D341Med (cell line): ENCODE data around the gene ADAP1.

ENCODE experiments used
- DNase-seq: peaks from one replicate; pipeline ENCODE4 v3.0.0; 2012; ENCODE audit warnings: low spot score

ADAP1 gene

DNA sequence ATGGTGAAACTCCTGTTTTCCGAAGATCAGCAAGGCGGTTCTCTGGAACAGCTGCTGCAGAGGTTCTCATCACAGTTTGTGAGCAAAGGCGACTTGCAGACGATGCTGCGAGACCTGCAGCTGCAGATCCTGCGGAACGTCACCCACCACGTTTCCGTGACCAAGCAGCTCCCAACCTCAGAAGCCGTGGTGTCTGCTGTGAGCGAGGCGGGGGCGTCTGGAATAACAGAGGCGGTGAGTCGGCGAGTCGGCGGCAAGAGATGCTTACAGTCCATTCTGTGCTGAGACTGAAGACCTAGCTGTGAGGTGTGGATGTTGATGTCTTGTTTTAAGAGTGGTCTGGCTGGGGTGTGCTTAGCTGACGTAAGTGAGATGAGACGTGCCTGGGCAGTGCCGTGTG is 94.3 kb downstream of the ADAP1 start:
- DNase-seq = no peak

DNA sequence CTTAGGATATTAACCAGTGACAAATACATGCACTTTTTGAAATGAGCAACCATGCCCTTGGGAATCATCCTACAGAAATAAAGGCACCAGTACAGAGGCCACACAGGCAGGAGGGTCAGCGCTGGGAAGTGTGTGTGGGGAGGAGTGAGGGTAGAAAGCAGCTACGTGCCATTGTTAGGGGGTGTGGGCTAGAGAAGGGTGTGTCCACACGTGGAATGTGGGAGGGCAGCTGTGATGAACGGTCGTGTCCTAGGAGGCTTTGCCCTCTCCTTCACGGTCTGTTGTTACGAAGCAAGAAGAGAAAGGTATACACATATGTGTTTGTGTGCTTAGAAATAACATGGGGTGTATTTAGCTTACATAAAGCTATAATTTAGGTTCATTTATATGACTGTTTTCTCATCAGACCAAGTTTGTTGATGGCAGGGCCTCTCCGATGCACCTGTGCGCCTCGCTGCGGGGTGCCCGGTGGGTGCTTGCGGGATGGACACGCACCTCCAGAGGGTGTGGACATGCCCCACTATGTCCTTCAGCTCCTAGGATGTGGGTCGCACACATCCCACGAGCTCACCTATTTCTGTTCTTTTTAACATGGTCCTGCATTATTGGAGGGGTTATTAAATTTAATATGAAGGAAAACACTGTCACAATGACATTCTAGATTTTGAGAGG is 95.0 kb downstream of the ADAP1 start:
- DNase-seq = no peak

DNA sequence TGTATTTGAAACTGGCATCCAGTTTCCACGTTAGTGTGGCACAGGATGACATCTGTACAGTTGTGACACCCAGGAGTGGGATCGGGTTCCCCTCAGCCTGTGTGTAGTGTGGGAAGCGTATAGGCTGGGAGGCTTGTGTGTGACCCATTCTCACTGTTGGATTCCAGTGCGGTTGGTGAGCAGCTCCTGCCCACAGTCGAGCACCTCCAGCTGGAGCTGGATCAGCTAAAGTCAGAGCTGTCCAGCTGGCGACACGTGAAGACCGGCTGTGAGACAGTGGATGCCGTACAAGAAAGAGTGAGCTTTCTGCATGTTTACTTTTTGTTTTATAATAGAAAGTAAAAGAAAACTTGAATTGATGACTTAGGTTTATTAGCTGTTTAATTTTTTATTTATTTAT is 96.8 kb downstream of the ADAP1 start:
- DNase-seq = no peak

DNA sequence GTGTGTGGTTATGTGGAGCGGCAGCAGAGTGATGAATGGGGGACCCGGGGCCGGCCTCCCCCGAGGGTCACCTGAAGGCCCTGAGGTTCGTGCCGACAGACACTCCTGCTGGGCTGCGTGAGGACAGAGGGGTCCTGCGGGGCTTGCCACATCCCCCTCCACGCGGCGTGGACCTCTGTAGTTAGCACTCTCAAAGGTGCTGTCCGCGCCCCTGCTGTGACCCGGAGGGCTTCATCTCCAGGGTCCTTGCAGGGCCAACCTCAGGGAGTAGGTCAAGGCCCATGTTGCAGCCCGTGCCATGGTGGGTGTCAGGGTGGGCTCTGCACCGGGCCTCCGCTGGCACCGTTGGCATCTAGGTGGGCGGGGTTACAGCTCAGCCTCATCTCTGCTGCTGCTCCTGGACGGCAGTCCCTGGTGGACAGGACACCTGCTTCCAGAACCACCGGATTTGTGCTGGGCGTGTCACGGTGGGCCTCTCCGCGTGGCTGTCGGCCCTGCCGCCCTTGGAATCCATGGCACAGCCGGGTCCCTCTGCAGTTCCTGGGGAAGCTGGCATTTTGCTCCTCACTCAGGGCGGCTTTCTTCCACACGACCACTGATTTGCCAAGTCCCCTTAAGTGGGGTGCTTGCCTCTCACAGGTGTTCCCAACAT is 97.9 kb downstream of the ADAP1 start:
- no peak for DNase-seq

DNA sequence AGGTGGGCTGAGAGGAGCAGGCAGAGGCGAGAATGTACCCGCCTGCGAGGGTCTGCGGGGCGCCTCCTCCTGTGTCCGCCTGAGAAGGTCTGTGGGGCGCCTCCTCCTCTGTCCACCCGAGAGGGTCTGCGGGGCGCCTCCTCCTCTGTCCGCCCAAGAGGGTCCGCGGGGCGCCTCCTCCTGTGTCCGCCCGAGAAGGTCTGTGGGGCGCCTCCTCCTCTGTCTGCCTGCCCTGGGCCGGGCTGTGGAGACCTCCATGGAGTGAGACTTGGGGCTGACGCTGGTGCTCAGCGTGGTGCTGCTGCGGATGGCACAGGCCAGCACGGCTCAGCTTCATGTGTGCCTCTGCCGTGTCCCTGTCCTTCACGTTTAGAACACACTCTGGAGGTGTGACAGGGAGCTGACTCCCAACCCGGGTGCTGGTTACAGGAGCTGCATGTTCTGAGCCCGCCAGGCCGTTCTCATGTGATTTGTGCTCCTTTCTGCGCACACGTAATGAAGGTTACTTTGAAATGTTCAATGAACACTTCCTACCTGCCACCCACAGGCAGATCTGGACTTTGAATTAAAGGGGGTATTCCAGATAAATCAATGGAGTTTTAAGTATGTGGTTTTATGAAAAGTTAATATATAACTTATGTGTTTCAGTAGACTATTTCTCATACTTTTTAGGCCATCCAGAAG is 98.7 kb downstream of the ADAP1 start:
- DNase-seq = no peak

DNA sequence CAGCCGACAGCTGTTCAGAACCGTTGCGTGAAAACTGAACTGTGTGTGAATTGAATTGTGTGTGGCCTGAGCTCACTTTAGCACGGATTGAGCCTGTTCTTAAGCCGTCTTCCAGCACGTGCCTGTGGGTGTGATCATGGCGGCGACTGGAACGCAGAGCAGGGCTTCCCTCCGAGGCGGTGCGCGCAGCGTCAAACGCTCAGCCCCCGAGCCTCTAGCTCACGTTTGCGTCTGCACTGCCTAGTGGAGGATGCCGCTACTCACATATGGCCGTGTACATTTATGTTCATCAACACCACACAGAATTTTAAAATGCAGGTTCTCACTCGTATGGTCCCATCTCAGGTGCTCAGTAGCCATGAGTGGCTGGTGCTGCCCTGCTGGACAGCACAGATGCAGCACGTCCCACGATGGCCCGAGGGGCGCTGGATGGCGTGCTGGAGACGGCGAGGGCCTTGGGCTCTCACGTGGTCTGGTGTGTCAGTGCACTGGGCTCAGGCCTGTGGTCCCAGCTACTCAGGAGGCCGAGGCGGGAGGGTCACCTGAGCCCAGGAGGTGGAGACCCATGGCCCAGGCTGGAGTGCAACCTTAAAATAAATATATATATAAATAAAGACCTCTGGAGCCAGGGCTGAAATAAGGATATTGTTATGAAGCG is 100.2 kb downstream of the ADAP1 start:
- DNase-seq = no peak

DNA sequence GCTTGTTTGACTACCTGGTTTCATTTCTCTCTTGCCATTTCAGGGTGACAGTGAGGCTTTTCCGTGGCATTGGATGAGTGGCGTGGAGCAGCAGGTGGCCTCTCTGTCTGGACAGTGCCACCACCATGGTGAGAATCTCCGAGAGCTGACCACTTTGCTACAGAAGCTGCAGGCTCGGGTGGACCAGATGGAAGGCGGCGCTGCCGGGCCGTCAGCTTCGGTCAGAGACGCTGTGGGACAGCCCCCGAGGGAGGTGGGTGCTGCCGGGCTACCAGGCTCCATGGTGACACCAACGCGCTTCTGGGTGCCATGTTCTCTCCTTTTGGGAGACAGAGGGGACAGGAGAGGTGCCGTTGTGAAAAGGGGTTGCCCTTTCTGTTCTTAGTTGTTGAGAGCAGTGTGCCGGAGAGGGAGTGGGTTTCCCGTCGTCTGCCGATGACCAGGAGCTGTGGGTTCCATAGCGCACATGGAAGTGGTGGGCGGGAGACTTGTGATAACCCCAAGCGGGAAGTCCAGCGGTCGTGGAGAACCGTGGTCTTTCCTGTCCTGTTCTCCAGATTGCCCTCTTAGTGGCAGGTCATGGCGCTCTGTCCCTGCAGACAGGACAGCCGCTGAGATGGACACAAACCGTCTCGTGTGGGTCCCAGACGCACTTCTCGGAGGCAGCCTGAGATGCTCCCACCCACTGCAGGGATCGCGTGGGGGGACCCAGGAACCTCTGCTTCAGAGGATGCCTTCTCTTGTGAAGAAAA is 100.9 kb downstream of the ADAP1 start:
- no peak for DNase-seq

DNA sequence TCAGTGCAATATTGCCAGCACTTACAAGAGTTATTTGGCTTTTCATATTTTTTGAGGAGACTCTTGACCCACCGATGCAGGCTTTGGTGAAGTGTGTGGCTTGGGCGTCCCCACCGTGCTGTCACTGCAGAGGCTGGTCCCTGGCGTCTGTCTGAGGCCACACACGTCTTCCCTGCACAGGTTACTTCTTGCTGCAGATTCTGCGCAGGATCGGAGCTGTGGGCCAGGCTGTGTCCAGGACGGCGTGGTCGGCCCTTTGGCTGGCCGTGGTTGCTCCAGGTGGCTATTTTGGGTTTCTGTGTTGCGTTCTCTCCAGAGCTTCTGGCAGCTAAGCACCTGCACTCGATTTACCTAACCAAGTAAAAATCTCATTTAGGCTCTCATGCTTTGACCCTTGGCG is 103.3 kb downstream of the ADAP1 start:
- DNase-seq = no peak

DNA sequence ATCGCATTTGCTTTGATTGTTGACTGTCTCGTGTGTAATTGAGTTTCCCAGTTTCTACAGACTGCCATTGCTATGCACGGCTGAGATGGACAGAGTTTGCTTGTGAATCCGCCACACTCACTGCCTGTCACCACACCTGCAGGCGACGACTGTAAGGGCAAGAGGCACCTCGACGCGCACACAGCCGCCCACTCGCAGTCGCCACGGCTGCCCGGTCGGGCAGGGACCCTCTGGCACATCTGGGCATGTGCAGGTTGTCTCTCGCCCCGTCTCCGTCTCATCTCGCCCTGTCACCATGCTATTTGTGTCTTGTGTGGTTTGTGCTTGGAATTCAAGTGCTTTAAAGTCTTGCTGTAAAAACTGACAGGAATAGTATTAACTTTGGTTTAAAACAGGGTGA is 104.7 kb downstream of the ADAP1 start:
- DNase-seq = no peak

DNA sequence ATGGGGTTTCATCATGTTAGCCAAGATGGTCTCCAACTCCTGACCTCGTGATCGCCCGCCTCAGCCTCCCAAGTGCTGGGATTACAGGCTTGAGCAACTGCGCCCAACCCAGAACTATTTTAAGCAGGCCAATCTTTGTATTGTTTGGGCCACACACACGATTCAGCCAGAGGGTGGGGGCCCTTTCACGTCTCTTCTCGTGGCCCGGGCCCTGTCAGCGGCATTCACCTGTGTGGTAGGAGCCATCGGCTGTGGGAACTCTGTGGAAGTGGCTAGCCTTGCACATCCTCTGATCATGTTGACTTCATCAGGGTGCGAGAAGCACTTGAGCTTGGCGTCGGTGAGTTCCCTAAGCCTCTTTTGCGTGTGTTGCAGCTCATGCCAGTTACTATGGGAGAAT is 105.3 kb downstream of the ADAP1 start:
- no peak for DNase-seq
